GM12872 (cell line): ENCODE data around the gene PAN2.
A peak's percentile ranks its signal among the peaks of the same experiment; 100 is the strongest.

Experiments
- CTCF ChIP-seq: IDR thresholded peaks from 3 replicates; pipeline ENCODE4 v1.5.1; 2011; ENCODE audit warnings: low read depth, mild to moderate bottlenecking, low read length, moderate library complexity; ENCODE audit not compliant: insufficient read depth

The PAN2 gene

GRCh38 chr12:56358836-56359532 lies 25.2 kb upstream of the PAN2 start:
- TF ChIP-seq CTCF, result no peak

- no peak for TF ChIP-seq CTCF
Observed at GRCh38 chr12:56351325-56351724, 17.5 kb upstream of the PAN2 start.

- TF ChIP-seq CTCF, result no peak
Observed at GRCh38 chr12:56350662-56351061, 16.9 kb upstream of the PAN2 start.

- no peak for TF ChIP-seq CTCF
Observed at GRCh38 chr12:56348776-56349175, 15.0 kb upstream of the PAN2 start.

- peak; percentile 41; the same call in 2 of the 3 replicates for TF ChIP-seq CTCF
Observed at GRCh38 chr12:56346675-56347074, 12.9 kb upstream of the PAN2 start.

GRCh38 chr12:56341616-56342015 lies 7.8 kb upstream of the PAN2 start:
- no peak for TF ChIP-seq CTCF

GRCh38 chr12:56339158-56339422 lies 5.3 kb upstream of the PAN2 start:
- TF ChIP-seq CTCF, result no peak
